ENCODE measurements around the gene RNF34.

The RNF34 gene

DNA sequence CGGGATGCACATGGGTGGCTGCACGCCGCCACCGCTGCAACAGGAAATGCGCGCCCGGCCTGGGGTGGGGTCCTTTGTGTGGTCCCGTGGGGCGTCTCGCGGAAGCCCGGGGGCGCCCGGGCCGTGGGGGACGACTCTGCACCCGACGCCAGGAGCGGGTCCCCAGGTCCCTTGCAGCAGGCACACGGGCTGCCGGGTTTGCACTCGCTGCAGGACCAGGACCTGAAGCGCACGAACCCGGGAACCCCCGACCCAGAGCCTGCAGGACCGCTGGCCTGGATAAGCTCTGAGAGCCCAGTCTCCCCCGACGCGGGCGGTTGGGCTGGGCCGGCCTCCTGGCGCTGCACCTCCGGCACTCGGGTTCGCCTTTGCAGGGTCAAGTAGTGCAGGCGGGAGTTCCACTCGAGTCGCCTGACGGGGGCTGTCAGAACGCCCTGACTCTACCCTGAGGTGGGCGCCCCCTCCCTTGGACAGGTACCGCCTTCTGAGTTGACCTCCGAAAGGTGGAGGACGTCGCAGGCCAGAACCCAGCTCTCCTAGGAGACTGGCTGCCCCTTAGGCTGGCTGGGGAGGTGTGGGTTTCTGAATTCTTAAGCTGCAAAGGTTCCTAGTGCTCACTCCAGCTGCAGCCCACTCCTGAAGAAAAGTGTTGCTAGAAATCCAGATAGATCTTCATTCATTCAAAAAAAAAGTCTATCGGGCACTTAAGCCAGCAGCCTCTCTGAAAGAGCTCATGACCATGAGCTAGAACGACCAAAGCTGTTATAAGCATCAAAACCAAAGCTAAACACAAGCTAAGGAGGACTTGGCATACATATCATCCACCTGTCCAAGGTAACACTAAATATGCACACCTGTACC is 68.0 kb downstream of the RNF34 start:
- peak; percentile 49 for DNase-seq

DNA sequence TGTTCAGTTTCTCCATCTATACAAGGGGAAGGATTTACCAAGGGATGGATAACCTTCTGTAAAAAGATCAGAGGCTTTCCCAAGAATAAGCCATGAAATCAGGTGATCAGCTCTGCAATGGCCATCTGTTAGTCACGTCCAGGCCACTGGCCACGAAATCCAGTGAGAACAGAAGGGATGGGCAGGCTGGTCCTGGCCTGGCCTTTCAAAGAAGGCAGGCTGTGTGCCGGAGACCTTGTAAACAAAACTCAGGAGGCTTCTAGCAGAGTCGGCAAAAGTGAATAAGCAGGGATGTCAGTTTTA is 68.5 kb downstream of the RNF34 start:
- DNase-seq: no peak

- no peak for DNase-seq
Measured at GRCh38 chr12:121470751-121471150, 70.8 kb downstream of the RNF34 start.

- DNase-seq: no peak
Measured at GRCh38 chr12:121472150-121472905, 72.4 kb downstream of the RNF34 start.

All from NCI-H1105 treated with DMSO at 0.1 percent for 48 hours (cell line).